ENCODE data around the gene RAE1. TPM values are rescaled to one million over a fixed set of nuclear protein-coding genes. Genes with fewer than 3 reads are reported as not detected.

Gene RAE1
- total RNA-seq, 4 donors from 2014 or later: 15.8 to 35.8 (median 20.6) TPM

DNA sequence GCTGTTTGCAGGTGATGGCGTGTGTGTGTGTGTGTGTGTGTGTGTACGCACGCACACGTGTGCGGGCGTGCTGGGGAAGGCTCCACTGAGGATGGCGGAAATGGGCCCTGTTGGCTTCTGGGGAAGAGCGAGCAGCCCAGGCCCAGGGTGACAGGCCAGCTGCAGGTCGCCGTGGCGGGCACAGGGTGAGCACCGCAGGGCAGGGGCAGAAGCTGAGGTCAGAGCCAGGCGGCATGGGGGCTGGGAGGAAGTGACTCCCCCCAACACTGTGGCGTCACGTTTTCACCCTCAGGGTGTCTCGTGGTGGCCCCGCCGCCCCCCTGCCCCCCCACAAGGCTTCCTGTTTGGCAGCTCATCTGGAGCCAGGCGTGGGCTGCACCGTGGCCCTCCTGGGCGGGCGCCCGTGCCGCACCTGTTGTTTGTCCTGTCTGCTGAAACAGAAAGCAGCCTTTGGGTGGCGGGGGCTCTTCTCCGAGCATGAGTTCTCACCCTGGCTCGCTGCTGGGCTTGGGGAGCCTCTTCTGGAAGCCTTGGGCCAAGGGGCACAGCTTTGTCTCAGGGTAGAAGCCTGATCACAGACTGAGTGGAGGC is 47.3 kb downstream of the RAE1 start:
- no peaks in the 10 kb centered on the region for H3K27me3 ChIP-seq
- peak overlapping the region; percentile 11 to 35 (median 30) for H3K4me3 ChIP-seq
- ATAC-seq (peak; percentile 39 to 42), DNase-seq (peak; percentile 78 to 92)
- peaks cover 79 to 97% of the 10 kb centered on the region in 2 donors for H3K4me1 ChIP-seq
- peak overlapping the region; percentile 96 to 99 (median 98) for H3K27ac ChIP-seq
- no peaks in the 10 kb centered on the region for H3K9me3 ChIP-seq
- intact Hi-C loops (cut with DNase I; ENCODE audit: low total_unique reads) (loop anchor here (1.0 to 10.0 kb wide), 2 partner anchors 37 to 1496 kb away; no protein-coding TSS in a partner anchor), in situ Hi-C loops (cut with MboI; ENCODE audit: low sequenced_read_pairs in 4 of 4) (loop anchor here in 3 of 4 donors (5.0 to 25.0 kb wide), 3 partner anchors 39 to 814 kb away; partner anchors contain the start of gene PMEPA1 (in 1 of the 3))
- peaks cover 0 to 6% of the 10 kb centered on the region in 2 donors for H3K36me3 ChIP-seq
- peak; percentile 52 to 70 for TF ChIP-seq POLR2A (IDR thresholded peaks at IDR 0.05)
- TF ChIP-seq, protein P1, sequence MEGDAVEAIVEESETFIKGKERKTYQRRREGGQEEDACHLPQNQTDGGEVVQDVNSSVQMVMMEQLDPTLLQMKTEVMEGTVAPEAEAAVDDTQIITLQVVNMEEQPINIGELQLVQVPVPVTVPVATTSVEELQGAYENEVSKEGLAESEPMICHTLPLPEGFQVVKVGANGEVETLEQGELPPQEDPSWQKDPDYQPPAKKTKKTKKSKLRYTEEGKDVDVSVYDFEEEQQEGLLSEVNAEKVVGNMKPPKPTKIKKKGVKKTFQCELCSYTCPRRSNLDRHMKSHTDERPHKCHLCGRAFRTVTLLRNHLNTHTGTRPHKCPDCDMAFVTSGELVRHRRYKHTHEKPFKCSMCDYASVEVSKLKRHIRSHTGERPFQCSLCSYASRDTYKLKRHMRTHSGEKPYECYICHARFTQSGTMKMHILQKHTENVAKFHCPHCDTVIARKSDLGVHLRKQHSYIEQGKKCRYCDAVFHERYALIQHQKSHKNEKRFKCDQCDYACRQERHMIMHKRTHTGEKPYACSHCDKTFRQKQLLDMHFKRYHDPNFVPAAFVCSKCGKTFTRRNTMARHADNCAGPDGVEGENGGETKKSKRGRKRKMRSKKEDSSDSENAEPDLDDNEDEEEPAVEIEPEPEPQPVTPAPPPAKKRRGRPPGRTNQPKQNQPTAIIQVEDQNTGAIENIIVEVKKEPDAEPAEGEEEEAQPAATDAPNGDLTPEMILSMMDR (IDR thresholded peaks at IDR 0.05 in 4 of 5, conservative IDR thresholded peaks at IDR 0.05 in 1 of 5): no peak

DNA sequence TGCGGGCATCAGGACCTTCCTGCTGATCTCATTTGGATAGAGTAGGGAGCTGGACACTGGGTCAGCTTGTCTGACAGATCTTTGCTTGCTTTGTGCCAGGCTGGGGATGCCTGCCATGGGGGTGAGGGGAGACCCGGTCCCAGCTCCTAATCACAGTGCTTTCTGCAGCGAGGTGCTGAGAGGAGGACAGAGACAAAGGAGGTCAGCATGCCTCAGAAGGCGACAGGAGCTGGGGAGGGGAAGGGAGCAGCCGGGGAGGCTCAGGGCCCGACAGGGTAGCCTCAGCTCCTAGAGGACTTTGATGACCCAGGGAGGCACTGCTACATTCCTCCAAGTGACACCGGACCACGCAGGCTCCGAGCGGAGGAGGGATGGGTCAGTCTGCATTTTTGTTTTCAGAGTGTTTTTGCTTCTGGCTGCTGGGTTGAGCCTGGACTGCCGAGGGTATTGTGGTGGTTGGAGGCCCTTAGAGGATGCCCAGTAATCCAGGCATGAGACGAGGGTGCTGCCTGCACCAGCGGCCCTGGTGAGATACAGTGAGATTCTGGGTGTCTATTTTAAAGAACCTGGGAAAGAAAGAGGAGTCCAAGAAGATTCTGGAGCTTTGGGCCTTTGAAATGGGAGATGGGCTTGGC is 48.0 kb downstream of the RAE1 start:
- Histone ChIP-seq H3K4me3 (peak overlapping the region; percentile 11 to 35 (median 30)), H3K27ac (peak overlapping the region; percentile 96 to 99 (median 98)), H3K9me3 (no peaks in the 10 kb centered on the region), H3K4me1 (peaks cover 72 to 97% of the 10 kb centered on the region in 2 donors), H3K36me3 (peaks cover 0 to under 1% of the 10 kb centered on the region in 2 donors), H3K27me3 (no peaks in the 10 kb centered on the region)
- in situ Hi-C loops (cut with MboI; ENCODE audit: low sequenced_read_pairs in 4 of 4) (loop anchor here in 3 of 4 donors (5.0 to 25.0 kb wide), 3 partner anchors 38 to 813 kb away; partner anchors contain the start of gene PMEPA1 (in 1 of the 3)), intact Hi-C loops (cut with DNase I; ENCODE audit: low total_unique reads) (loop anchor here (1.0 to 10.0 kb wide), 2 partner anchors 36 to 1496 kb away; no protein-coding TSS in a partner anchor)
- ATAC-seq: peak in 1 of 2 donors; percentile 2
- TF ChIP-seq POLR2A (IDR thresholded peaks at IDR 0.05): no peak
- TF ChIP-seq, protein P1 (IDR thresholded peaks at IDR 0.05 in 4 of 5, conservative IDR thresholded peaks at IDR 0.05 in 1 of 5): no peak
- DNase-seq: peak in 1 of 2 donors; percentile 40

DNA sequence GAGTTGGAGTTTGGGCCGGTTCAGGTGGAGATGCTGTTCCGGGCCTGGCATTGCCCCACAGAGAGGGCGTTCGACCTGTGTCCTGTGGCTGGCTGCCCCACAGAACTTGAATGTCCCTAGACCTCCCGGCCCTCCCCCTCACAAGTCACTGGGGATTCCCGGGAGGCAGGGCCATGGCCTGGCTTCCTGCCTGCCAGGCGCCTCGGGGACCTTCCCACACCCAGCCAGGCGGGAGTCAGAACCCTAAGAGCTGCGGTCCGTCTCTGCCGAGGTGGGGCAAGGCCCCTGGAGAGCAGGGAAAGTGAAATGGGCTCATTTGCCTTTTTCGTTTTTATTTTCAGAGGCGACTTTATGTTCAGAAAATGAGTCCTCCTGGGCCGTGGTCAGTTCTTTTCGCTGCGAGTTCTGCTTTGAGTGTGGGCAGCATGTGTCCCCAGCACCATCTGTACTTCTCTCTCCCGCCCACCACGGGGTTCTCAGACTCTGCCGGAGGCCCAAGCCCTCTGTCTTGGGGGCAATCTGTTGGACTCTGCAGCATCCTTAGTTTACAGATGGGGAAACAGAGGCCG is 48.6 kb downstream of the RAE1 start:
- ATAC-seq (peak in 1 of 2 donors; percentile 7), DNase-seq (peak in 1 of 2 donors; percentile 77)
- Histone ChIP-seq H3K4me3 (peak overlapping the region in 3 of 4 donors; percentile 10 to 33 (median 28)), H3K36me3 (peaks cover 0 to 6% of the 10 kb centered on the region in 2 donors), H3K27me3 (no peaks in the 10 kb centered on the region), H3K4me1 (peaks cover 65 to 97% of the 10 kb centered on the region in 2 donors), H3K9me3 (no peaks in the 10 kb centered on the region), H3K27ac (peak overlapping the region; percentile 96 to 99 (median 98))
- intact Hi-C loops (cut with DNase I; ENCODE audit: low total_unique reads) (loop anchor here (10.0 kb wide), 1 partner anchor 1495 kb away; no protein-coding TSS in a partner anchor), in situ Hi-C loops (cut with MboI; ENCODE audit: low sequenced_read_pairs in 4 of 4) (loop anchor here in 3 of 4 donors (5.0 to 25.0 kb wide), 3 partner anchors 38 to 813 kb away; partner anchors contain the start of gene PMEPA1 (in 1 of the 3))
- peak; percentile 38 to 39 for TF ChIP-seq POLR2A (IDR thresholded peaks at IDR 0.05)
- TF ChIP-seq, protein P1 (IDR thresholded peaks at IDR 0.05 in 4 of 5, conservative IDR thresholded peaks at IDR 0.05 in 1 of 5): no peak

DNA sequence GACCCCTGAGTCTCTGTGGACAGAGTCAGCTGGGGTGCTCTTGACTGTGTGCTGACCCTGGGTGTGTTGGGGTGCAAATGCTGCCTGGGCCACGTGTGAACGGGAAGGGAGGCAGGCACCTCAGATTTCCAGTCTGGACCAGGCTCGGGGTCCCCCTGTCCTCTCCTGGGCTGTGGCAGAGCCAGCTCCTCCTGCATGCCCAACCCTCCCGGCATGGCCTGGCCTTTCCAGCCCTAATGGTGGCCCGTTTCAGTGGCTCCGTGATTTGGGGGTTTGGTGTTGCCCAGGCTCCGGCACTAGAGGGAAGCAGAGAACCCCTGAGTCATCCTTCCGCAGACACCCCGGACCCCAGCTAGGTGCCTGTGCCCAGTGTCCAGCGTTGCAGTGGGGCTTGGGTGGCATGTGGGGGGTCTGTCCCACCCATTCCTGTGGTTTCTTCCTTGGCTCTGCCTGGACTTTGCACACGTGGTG is 49.2 kb downstream of the RAE1 start:
- peak overlapping the region; percentile 96 to 99 (median 98) for H3K27ac ChIP-seq
- H3K4me3 ChIP-seq: peak overlapping the region in 3 of 4 donors; percentile 10 to 33 (median 10)
- intact Hi-C loops (cut with DNase I; ENCODE audit: low total_unique reads): no loop called here
- no peaks in the 10 kb centered on the region for H3K27me3 ChIP-seq
- no peaks in the 10 kb centered on the region for H3K9me3 ChIP-seq
- TF ChIP-seq, protein P1 (IDR thresholded peaks at IDR 0.05 in 4 of 5, conservative IDR thresholded peaks at IDR 0.05 in 1 of 5): peak in 3 of 5 experiments; percentile 8 to 45 (median 44)
- TF ChIP-seq POLR2A (IDR thresholded peaks at IDR 0.05): no peak
- H3K4me1 ChIP-seq: peaks cover 60 to 97% of the 10 kb centered on the region in 2 donors
- in situ Hi-C loops (cut with MboI; ENCODE audit: low sequenced_read_pairs in 4 of 4): no loop called here
- H3K36me3 ChIP-seq: peaks cover 0 to 11% of the 10 kb centered on the region in 2 donors
- ATAC-seq (no peak), DNase-seq (no peak)
